NCI-H1092 (cell line): ENCODE results near the gene SLC6A12.
A peak's percentile ranks its signal among the peaks of the same experiment; 100 is the strongest.

Experiments
- DNase-seq: peaks from one replicate; lab custom pipeline; 2025; lab: John Stamatoyannopoulos, UW

SLC6A12 gene

DNA sequence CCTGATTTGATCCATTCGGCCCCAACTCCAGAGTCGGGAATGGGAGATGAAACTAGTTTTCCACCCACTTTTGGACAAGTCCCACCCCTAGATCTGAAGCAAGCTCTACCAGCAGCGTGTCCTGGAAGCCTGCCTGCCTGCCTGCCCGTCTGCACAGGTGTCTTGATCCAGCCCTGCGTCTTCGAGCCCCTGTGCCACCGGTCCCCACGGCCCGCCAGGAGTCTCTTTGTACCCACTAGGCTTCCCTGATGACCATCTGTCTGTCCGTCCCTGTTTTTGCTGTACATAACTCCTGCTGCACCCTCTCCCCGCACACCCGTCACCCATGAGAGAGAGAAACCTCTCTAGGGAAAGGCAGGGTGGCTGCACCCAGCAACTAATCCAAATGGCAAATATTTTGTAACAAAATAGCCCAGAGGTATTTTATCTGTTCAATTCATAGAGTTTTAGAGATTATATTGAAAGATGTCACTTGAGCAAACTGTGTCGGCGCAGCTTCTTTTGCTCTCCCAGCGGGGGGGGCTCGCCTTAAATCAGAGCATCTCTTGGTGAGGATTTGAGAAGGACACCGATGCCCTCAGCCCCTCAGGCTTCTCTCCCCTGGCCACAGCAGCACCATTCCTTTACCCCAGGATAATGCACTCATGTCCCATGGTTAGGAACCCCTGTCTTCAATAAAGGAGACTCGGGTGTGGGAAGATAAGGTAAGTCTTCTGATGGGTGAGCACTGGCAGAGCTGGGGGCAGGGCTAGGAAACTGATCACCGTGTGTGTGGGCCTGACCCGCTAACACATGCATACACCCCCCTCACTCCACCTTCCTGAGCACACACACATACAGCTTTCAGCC is 35.8 kb downstream of the SLC6A12 start:
- DNase-seq: no peak

DNA sequence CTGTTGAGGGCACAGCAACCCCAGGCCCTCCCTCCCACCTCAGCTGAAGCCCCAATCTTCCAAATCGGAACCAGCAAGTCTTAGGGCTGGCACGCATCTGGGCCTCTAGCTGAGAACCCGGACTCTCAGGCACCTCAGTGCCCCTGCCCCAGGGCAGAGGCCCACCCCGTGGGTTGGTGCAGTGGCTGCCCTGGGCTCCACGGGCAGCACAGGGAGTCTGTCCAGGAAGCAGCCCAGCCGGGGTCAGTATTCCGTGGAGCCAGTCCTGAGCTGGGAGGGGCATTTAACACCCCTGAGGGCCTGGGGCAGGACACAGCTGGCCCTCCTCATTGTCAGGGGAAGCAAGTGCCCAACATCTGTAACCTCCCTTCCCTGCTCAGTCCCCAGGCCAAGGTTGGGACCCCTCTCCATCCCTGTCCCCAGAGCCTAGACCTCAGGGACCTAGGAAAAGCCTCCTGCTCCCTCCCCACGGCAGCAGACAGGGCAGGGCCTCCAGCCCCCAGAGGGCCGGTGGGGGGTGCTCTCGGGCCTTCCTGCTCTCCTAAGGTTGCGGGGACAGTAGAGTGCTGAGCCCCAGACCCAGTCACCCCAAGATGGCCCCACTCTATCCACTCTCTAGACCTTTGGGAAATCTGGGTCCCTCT is 36.5 kb downstream of the SLC6A12 start:
- DNase-seq: no peak

DNA sequence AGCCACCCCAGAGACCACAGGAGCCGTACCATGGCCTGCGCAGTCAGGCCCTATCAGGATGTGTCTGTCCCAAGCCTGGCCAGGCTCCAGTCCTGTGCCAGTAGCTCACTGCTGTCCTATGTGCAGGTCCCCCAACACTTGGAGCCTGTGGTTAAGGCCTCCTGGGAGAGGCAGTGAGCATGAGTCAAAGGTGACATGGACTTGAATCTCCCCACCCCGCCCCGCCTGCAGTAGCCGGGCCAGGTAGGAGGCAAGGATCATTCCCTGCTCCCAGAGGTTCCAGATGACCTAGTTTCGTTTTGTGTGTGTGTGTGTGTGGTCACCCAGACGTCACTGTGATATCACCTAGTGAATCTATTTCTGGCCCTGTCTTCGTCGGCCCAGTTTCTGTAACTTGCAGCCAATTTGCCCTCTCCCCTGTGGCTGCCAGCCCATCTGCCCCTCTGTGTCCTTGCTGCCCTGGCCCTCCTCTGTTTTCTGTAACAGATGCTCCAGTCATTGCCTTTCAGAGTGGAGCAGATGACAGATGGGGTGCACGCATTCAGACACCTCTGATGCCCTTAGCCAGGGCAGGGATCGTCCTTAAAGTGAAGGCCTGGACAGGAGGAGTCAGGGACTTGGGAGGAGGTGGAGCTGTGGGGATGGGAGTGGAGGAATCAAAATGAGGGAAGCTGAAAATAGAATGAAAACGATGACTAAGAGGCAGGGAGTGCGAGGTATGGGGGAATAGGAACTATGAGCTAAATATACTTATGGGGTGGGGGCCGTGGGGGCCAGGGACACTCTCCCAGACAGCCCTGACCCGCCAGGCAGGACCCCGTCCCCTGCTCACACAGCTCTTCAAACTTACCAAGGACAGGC is 37.4 kb downstream of the SLC6A12 start:
- no peak for DNase-seq

- no peak for DNase-seq
These were observed 38.2 kb downstream of the SLC6A12 start for GRCh38 chr12:175759-176158.

- DNase-seq: peak; percentile 45
These were observed 38.7 kb downstream of the SLC6A12 start for GRCh38 chr12:175250-175649.

DNA sequence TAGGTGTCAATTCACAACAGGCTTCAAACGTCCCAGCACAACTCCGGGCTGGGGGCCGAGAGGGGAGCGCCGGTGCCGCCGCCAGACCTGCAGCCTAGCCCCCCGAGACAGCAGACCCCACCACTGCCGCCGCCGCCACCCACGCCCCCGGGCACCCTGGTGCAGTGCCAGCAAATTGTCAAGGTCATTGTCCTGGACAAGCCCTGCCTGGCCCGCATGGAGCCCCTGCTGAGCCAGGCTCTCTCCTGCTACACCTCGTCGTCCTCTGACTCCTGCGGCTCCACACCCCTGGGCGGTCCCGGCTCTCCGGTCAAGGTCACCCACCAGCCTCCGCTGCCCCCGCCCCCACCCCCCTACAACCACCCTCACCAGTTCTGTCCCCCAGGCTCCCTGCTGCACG is 39.4 kb downstream of the SLC6A12 start:
- DNase-seq: no peak

DNA sequence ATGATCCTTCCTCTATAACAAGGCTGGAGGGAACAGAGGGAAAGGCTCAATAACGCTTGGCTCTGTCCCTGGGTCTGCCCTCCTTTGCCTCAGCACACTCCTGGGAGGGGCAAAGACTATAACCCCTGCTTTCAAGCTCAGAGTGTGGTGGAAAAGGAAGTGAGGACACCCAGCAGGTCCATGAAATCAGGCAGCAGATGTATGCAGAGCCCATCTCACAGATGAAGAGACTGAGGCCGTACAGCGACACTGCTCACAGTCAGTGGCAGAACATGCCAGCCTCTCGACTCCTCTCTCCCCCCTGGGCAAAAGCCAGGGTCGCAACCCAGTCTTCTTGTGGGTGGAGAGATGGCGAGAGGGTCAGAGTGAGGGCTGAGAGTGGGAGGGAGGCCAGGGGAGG is 39.8 kb downstream of the SLC6A12 start:
- DNase-seq: no peak

- no peak for DNase-seq
These were observed 41.2 kb downstream of the SLC6A12 start for GRCh38 chr12:172732-173161.

DNA sequence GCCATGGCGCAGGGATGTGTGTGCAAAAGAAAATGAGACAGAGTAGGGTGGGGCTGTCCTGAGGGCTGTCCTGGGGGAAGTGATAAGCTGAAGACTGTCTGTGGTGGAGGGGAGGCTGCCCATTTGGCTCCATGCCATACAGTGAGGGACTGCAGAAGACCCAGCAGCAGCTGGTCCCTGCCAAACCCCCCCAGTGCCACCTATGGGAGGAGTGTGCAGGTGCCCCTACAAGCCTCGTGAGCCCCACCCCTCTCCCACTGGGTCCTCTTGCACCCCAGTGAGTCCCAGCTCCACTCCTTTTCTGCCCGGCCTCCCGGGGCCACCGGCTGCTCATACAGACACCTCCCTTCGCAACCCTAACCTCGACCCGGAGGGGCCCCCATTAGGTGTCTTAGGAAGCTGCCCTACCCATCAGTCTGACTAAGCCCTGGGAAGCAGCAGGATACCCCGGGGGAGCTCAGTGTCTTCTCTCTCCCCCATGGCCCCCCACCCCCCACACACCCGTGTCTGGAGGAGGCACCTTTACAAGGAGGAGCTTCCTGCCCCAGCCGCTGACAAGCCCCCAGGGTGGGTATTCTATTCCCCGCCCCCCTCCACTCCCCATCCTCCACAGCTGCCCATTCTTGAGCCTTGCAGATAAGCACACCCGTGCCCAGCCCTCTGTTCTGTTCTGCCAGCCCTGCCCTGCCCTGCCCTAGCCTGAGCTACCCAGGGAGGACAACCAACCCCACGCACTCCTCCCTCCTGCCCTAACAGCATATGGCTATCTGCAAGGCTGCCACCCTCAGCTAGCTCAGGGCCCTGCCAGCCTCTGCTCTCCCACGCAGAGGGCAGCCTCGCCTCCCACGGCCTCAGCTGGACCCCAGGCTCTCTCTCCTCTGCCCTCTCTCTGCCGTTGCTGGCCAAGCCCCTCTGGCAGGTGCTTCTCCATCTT is 41.9 kb downstream of the SLC6A12 start:
- DNase-seq: no peak

GRCh38 chr12:171276-171675 is 42.7 kb downstream of the SLC6A12 start:
- DNase-seq: no peak

GRCh38 chr12:170371-171225 is 43.4 kb downstream of the SLC6A12 start:
- DNase-seq: no peak

DNA sequence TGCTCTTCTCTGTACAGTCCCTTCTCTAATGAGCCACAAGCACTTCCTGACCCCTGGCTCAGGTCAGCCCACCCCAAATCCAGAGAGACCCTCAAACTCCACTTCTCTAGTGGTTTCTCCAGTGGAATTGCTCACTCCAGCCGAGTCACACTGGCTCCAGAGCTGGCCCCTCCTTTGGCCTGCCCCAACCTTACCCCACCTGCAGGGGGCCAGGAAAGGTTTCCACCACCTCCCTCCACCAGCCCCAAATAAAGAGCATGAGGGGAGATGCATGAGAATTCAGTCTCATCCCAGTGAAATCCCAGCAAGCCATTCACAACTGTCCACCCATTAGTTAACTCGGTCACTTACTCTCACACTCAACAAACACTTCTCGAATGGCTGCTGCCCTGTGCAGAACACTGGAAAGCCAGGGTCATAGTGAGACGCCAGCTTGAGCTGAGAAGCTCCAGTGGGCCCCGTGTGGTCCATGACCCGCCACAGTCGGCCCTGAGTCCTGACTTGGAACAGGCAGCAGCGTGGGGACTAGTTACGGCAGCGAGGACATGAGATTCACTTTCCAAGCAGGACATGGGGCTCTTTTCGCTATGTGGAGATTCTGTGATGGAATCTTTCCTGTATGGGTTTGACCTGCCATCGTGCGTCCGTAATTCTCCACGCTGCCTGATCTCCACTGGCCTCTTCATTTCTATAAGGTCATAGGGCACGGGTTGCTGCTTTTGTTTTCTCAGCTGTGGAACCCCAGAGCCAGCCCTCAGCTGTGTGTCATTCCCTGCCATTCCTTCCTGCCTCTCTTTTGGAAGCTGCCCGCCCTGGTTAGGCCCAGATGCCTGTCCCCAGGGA is 44.2 kb downstream of the SLC6A12 start:
- DNase-seq: no peak

- no peak for DNase-seq
These were observed 45.0 kb downstream of the SLC6A12 start for GRCh38 chr12:168763-169525.

DNA sequence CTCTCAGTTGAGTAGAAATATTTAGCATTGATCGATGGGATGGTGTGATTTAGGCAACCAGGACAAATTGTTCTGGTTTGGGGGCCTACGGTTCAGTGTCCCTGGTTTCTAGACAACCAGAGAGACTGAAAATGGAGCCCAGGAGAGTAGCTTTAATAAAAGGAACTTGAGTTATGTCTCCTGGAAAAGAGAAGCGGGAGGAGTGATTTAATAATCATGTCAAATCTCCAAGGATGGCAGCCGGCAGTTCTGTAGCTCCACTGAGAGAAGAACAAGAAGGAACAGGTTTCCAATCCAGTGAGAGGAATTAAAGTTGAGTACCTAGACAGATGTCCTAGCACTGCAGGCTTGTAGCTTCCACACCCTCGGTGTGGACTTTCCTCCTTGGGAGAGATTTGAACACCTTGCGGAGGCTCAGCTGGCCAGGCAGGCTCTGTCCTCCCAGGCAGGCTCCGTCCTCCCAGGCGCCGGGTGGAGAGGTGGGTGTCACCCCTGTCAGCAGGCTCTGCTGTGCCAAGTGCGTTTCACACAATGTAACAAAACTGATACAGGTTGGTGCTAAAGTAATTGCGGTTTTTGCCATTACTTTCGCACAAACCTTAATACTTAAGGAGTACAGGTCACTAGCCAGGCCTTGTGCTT is 45.9 kb downstream of the SLC6A12 start:
- no peak for DNase-seq

DNA sequence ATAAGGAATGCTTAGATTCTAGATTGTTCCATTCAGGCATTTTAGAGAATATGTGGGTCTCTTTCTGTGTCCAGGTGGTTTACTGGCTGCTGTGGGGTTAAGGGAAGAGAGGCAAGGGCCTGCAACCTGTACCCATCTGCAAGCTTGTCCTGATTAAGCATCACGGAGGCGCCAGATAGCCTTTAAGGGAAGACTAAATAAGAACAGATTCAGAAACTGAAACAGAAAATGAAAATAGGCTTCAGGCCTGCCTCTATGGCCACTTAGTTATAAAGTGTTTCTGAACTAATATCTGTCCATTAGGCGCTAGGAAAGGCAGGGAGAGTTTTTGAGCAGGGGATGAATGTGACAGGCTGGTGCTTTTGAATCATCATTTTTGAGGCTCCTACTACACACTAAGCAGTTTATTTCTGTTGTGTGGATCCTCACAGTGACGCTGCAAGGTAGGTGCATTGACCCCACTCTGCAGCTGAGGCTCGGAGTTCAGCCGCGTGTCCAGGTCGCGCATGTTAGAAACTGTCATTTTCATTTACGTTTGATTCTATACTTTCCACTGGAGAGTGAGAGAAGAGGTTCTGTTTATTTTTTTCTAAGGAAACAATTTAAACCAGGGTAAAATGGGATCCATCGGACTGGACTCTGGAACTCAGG is 47.4 kb downstream of the SLC6A12 start:
- DNase-seq: no peak

DNA sequence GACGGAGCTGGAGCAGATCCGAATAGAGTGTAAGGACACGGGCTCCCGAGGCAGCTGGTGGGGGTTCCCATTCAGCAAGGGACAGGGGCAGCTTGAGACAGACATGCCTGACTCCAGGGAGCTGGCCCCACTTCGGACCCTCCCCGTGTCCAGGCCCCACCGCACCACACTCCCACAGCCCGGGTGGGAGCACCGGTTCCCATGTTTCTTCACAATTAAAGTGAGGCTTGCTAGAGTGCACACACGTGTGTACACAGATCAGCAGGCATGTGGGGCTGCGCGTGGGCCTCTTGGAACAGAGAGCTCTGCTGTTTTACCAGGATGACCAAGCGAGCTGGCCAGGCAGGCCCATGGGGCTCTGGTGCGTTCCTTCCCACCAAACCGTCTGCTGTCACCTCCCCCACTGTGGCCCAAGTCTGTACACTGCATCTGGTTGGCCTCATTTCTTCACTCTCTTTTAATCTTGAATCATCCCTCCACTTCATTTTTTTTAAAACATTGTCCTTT is 48.0 kb downstream of the SLC6A12 start:
- no peak for DNase-seq

DNA sequence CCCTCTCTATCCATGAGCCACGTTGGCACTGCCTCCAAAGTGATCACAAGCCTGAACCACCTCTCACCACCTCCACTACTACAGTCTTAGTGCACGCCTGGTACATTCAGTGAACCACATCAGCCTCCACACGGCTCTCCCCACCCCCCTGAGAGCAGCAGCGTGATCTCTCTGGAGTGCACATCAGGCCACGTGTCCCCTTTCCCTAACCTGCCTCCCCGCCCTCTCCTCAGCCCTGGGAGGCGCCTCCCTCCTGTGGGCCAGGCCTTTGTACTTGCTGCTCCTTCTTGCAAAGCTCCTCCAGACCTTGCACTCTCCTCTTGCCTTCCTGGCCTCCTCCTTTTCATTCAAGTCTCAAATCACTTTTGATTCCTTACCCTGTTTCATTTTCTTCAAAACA is 49.8 kb downstream of the SLC6A12 start:
- no peak for DNase-seq
